B cell (primary cell): Measurements from ENCODE around the gene PDZRN3.

ENCODE experiments used
- EZH2 ChIP-seq: IDR thresholded peaks from 2 replicates; pipeline ENCODE4 v1.6.1; 2012; ENCODE audit warnings: borderline replicate concordance, low read depth, mild to moderate bottlenecking, moderate library complexity, low read length; ENCODE audit not compliant: insufficient read depth, poor library complexity, severe bottlenecking
- TF ChIP-seq, protein P1 (sequence below): fragments of 200-600 bp; IDR thresholded peaks from one replicate; pipeline ENCODE4 v1.8.0; 2022; ENCODE audit warnings: antibody characterized with exemption, mild to moderate bottlenecking

GRCh38 chr3:73408634-73409033, 216.1 kb downstream of the PDZRN3 start:
- TF ChIP-seq, protein P1, sequence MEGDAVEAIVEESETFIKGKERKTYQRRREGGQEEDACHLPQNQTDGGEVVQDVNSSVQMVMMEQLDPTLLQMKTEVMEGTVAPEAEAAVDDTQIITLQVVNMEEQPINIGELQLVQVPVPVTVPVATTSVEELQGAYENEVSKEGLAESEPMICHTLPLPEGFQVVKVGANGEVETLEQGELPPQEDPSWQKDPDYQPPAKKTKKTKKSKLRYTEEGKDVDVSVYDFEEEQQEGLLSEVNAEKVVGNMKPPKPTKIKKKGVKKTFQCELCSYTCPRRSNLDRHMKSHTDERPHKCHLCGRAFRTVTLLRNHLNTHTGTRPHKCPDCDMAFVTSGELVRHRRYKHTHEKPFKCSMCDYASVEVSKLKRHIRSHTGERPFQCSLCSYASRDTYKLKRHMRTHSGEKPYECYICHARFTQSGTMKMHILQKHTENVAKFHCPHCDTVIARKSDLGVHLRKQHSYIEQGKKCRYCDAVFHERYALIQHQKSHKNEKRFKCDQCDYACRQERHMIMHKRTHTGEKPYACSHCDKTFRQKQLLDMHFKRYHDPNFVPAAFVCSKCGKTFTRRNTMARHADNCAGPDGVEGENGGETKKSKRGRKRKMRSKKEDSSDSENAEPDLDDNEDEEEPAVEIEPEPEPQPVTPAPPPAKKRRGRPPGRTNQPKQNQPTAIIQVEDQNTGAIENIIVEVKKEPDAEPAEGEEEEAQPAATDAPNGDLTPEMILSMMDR: no peak
- no peak for TF ChIP-seq EZH2
